DMS79 treated with DMSO at 0.1 percent for 48 hours (cell line): ENCODE results near the gene SCN2B.
A peak's percentile ranks its signal among the peaks of the same experiment; 100 is the strongest.
"Not testable (repeated sequence)": the region's sequence is repeated elsewhere in the genome, so short reads cannot be mapped to it uniquely, and the experiment has no call there.

Source experiments
- DNase-seq: peaks from one replicate; lab custom pipeline; 2025; lab: John Stamatoyannopoulos, UW

The SCN2B gene

GRCh38 chr11:118206391-118207031 is 30.1 kb upstream of the SCN2B start:
- no peak for DNase-seq

GRCh38 chr11:118205606-118206378 is 29.4 kb upstream of the SCN2B start:
- no peak for DNase-seq

- no peak for DNase-seq
Observed at GRCh38 chr11:118202599-118203422, 26.4 kb upstream of the SCN2B start.

GRCh38 chr11:118201966-118202365 is 25.5 kb upstream of the SCN2B start:
- no peak for DNase-seq

- no peak for DNase-seq
Observed at GRCh38 chr11:118200901-118201680, 24.7 kb upstream of the SCN2B start.

GRCh38 chr11:118200497-118200896 is 24.1 kb upstream of the SCN2B start:
- DNase-seq = no peak

GRCh38 chr11:118199135-118199534 is 22.7 kb upstream of the SCN2B start:
- DNase-seq = no peak

GRCh38 chr11:118198370-118198769 is 21.9 kb upstream of the SCN2B start:
- DNase-seq = peak; percentile 62

GRCh38 chr11:118194835-118195627 is 18.6 kb upstream of the SCN2B start:
- no peak for DNase-seq

- no peak for DNase-seq
Observed at GRCh38 chr11:118193910-118194566, 17.6 kb upstream of the SCN2B start.

GRCh38 chr11:118192817-118193216 is 16.4 kb upstream of the SCN2B start:
- not testable (repeated sequence) for DNase-seq

GRCh38 chr11:118190942-118191506 is 14.6 kb upstream of the SCN2B start:
- not testable (repeated sequence) for DNase-seq

- DNase-seq = no peak
Observed at GRCh38 chr11:118186346-118187107, 10.1 kb upstream of the SCN2B start.

- DNase-seq = no peak
Observed at GRCh38 chr11:118184784-118185579, 8.5 kb upstream of the SCN2B start.

GRCh38 chr11:118183691-118184090 is 7.3 kb upstream of the SCN2B start:
- DNase-seq = not testable (repeated sequence)

GRCh38 chr11:118180300-118180703 is 3.9 kb upstream of the SCN2B start:
- DNase-seq = peak; percentile 15

- no peak for DNase-seq
Observed at GRCh38 chr11:118176778-118177134, 317 bp upstream of the SCN2B start.
